ENCODE results near the gene TXNDC9. TPM values are rescaled to one million over a fixed set of nuclear protein-coding genes. Genes with fewer than 3 reads are reported as not detected.

The TXNDC9 gene
- total RNA-seq, result 63.2 and 65.2 TPM in 2 replicates

DNA sequence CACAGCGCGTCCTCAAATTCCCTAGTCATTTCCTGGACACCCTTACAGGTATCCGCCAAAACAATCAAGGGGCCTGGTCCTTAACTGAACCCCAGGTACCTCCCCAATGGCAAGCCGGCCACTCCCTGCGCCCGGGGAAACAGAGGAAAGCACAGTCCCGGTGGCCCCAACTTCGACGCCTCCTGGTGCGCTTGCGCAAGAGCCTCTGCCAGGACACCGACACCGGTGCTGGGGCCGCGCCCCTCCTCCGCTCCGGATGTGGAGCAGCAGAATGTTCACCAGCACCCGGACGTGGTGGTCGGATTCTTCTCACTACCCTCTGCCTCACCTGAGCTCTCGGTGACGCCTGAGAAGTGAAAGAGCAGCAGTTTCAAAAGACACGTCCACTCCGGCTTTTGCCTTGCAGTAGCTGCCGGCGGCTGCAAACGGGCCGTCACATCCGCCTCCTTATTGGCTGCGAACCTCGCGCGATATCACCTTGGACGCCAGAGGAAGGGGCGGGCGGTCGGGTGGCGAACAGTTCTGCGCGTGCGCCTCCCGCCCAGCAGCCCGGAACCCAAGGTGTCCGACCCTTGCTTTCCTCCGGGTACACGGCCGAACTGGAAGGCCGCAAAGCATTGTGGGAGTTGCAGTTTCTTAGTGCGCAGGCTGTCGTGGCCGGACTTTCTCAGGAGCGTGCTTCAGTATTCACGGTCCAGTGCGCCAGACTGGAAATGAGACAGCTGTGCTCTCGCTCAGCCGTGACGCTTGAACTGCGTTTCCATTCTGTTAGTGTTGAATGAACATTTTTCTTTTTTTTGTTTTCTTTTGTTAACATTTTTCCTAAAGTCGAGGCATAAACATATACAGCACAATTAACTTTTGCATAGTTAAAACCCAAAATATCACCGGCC is at the start of gene TXNDC9:
TSS of gene TXNDC9 (minus strand) at position 423 of the 893 bp plus-strand sequence. CDS start 3,123 bp downstream, outside the sequence.

GRCh38 chr2:99337113-99338028 is 1.2 kb upstream of the TXNDC9 start, which contains the start of gene EIF5B:
Gene EIF5B, plus strand, starts transcription at chr2:99337389. Its CDS starts 166 bp downstream, at chr2:99337555.

DNA sequence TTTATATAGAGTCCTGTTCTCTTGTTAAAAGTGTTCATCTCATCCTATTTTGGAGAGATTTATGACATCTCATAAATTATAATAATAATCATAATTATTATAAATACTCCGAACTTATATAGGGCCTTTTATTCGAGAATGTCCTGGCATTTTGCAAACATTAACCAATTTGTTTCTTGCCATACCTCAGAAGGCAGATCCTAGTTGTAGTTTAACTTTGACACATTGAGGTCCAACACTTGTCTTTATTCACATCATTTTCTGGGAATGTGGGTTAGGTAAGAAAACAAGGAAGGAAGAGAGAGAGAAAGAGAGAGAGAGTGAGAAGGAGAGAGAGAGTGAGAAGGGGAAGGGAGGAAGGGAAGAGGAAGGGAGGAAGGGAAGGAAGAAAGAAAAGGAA is 35.0 kb downstream of the TXNDC9 start, which contains the start of gene LYG1:
TSS of gene LYG1 (minus strand) at position 101 of the 400 bp plus-strand sequence. CDS start 5,527 bp downstream, outside the sequence.

Other genes starting within 250 kb of the TXNDC9 start
- 0.93 and 2.1 TPM in 2 replicates for gene C2orf15, start 194.6 kb downstream of the TXNDC9 start, total RNA-seq
- gene TSGA10, start 181.4 kb downstream of the TXNDC9 start, total RNA-seq, result 7.9 and 8.6 TPM in 2 replicates
- 7.8 and 8.9 TPM in 2 replicates for gene LIPT1, start 181.4 kb downstream of the TXNDC9 start, total RNA-seq
- gene MITD1, start 155.3 kb downstream of the TXNDC9 start, total RNA-seq, result 19.9 and 35.9 TPM in 2 replicates
- gene MRPL30, start 155.1 kb downstream of the TXNDC9 start, total RNA-seq, result 31.8 TPM in 2 replicates
- gene LYG2, start 80.7 kb downstream of the TXNDC9 start, total RNA-seq, result not detected in 2 replicates
- 0.68 and 0.78 TPM in 2 replicates for gene LYG1, start 35.1 kb downstream of the TXNDC9 start, total RNA-seq
- 24.3 and 58.0 TPM in 2 replicates for gene EIF5B, start 1.1 kb upstream of the TXNDC9 start, total RNA-seq
- gene REV1, start 153.7 kb upstream of the TXNDC9 start, total RNA-seq, result 46.8 and 67.8 TPM in 2 replicates